HEK293 (cell line): ENCODE measurements around the gene MALAT1.

Experiments used
- GLI4 ChIP-seq: fragments of 450-650 bp; formaldehyde crosslinking; IDR thresholded peaks from 2 replicates; pipeline ENCODE4 v1.5.1; 2016; ENCODE audit warnings: missing biosample characterization, missing genetic modification characterization
- KLF16 ChIP-seq: fragments of 450-650 bp; formaldehyde crosslinking; IDR thresholded peaks from 2 replicates; pipeline ENCODE4 v1.5.1; 2017; ENCODE audit warnings: missing biosample characterization, missing genetic modification characterization
- REPIN1 ChIP-seq: fragments of 450-650 bp; formaldehyde crosslinking; IDR thresholded peaks from 2 replicates; pipeline ENCODE4 v1.5.1; 2017; ENCODE audit warnings: missing biosample characterization, missing genetic modification characterization, low read depth
- SP2 ChIP-seq: fragments of 450-650 bp; formaldehyde crosslinking; IDR thresholded peaks from 2 replicates; pipeline ENCODE4 v1.5.1; 2016; ENCODE audit warnings: missing biosample characterization, missing genetic modification characterization
- WT1 ChIP-seq: fragments of 450-650 bp; formaldehyde crosslinking; IDR thresholded peaks from 2 replicates; pipeline ENCODE4 v1.5.1; 2016; ENCODE audit warnings: missing biosample characterization, missing genetic modification characterization
- ZBTB1 ChIP-seq: fragments of 450-650 bp; formaldehyde crosslinking; IDR thresholded peaks from 2 replicates; pipeline ENCODE4 v1.5.1; 2016; ENCODE audit warnings: missing biosample characterization, missing genetic modification characterization
- ZFP41 ChIP-seq: fragments of 450-650 bp; formaldehyde crosslinking; IDR thresholded peaks from 2 replicates; pipeline ENCODE4 v1.5.1; 2016; ENCODE audit warnings: missing biosample characterization, missing genetic modification characterization, borderline replicate concordance
- ZNF221 ChIP-seq: fragments of 450-650 bp; formaldehyde crosslinking; IDR thresholded peaks from 2 replicates; pipeline ENCODE4 v1.5.1; 2017; ENCODE audit warnings: missing biosample characterization, missing genetic modification characterization, borderline replicate concordance
- ZNF350 ChIP-seq: fragments of 450-650 bp; formaldehyde crosslinking; IDR thresholded peaks from 2 replicates; pipeline ENCODE4 v1.5.0; 2017; ENCODE audit warnings: missing biosample characterization, mild to moderate bottlenecking, missing genetic modification characterization
- ZNF423 ChIP-seq: fragments of 450-650 bp; formaldehyde crosslinking; IDR thresholded peaks from 2 replicates; pipeline ENCODE4 v1.5.1; 2016; ENCODE audit warnings: missing biosample characterization, missing genetic modification characterization
- ZNF521 ChIP-seq: fragments of 450-650 bp; formaldehyde crosslinking; IDR thresholded peaks from 2 replicates; pipeline ENCODE4 v1.5.1; 2017; ENCODE audit warnings: missing biosample characterization, mild to moderate bottlenecking, missing genetic modification characterization
- ZNF626 ChIP-seq: fragments of 450-650 bp; sonication (Bioruptor Pico); formaldehyde crosslinking; IDR thresholded peaks from 2 replicates; pipeline ENCODE4 v1.5.1; 2018; ENCODE audit warnings: missing biosample characterization, missing genetic modification characterization, inconsistent platforms
- ZNF658 ChIP-seq: fragments of 450-650 bp; formaldehyde crosslinking; IDR thresholded peaks from 2 replicates; pipeline ENCODE4; 2016; ENCODE audit warnings: missing biosample characterization, missing genetic modification characterization
- ZNF76 ChIP-seq: fragments of 450-650 bp; formaldehyde crosslinking; IDR thresholded peaks from 2 replicates; pipeline ENCODE4; 2016; ENCODE audit warnings: low read depth, missing biosample characterization, missing genetic modification characterization, borderline replicate concordance
- ZNF785 ChIP-seq: fragments of 450-650 bp; formaldehyde crosslinking; IDR thresholded peaks from 2 replicates; pipeline ENCODE4 v1.5.1; 2016; ENCODE audit warnings: missing biosample characterization, missing genetic modification characterization
- TF ChIP-seq, protein P1 (sequence below): fragments of 450-650 bp; formaldehyde crosslinking; IDR thresholded peaks from 2 replicates; pipeline ENCODE4 v1.5.1; 2016; ENCODE audit warnings: missing biosample characterization, missing genetic modification characterization
- TF ChIP-seq, protein P2 (sequence below): fragments of 450-650 bp; formaldehyde crosslinking; IDR thresholded peaks from 2 replicates; pipeline ENCODE4; 2016; ENCODE audit warnings: missing biosample characterization, missing genetic modification characterization
- TF ChIP-seq, protein P3 (sequence below): fragments of 450-650 bp; formaldehyde crosslinking; IDR thresholded peaks from 2 replicates; pipeline ENCODE4 v1.5.1; 2016; ENCODE audit warnings: missing biosample characterization, missing genetic modification characterization
- TF ChIP-seq, protein P4 (sequence below): fragments of 450-650 bp; formaldehyde crosslinking; IDR thresholded peaks from 2 replicates; pipeline ENCODE4 v1.5.1; 2016; ENCODE audit warnings: missing biosample characterization, missing genetic modification characterization
- TF ChIP-seq, protein P5 (sequence below): fragments of 450-650 bp; formaldehyde crosslinking; IDR thresholded peaks from 2 replicates; pipeline ENCODE4 v1.5.1; 2017; ENCODE audit warnings: missing biosample characterization, missing genetic modification characterization
- TF ChIP-seq, protein P6 (sequence below): fragments of 450-650 bp; formaldehyde crosslinking; conservative IDR thresholded peaks from 2 replicates; pipeline ENCODE4 v1.5.1; 2016; ENCODE audit warnings: low read depth, missing biosample characterization, missing genetic modification characterization
- TF ChIP-seq, protein P7 (sequence below): fragments of 450-650 bp; formaldehyde crosslinking; IDR thresholded peaks from 2 replicates; pipeline ENCODE4 v1.5.1; 2016; ENCODE audit warnings: missing biosample characterization, missing genetic modification characterization

Gene MALAT1

DNA sequence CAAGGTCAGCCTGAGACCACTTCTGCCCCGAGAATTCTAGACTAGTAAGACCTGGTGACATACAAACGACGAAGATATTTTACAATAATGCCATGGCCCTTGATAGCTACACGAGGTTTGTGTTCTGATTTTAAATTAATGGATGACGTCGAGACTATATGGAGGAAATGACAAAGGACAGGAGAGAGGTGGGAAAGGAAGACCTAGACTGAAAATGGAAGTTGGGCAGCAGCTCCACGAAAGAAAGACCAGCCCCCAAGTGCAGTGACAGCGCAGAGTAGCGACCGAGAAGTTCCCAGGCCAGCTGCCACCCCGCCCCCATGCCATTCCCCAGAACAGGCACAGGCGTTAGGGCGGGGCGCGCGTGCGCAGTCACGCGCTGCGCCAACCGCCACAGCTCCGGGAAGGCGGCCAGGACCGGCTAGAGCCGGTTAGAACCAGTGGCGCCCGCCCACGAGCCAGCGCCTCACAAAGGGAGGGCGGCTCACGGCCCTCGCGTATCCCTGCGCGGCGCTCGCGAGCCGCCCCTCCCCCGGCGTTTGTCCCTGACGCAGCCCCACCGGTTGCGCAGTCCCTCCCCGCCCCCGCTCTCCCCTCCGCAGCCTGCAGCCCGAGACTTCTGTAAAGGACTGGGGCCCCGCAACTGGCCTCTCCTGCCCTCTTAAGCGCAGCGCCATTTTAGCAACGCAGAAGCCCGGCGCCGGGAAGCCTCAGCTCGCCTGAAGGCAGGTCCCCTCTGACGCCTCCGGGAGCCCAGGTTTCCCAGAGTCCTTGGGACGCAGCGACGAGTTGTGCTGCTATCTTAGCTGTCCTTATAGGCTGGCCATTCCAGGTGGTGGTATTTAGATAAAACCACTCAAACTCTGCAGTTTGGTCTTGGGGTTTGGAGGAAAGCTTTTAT lies 1.5 kb upstream of the MALAT1 start (continued):
- TF ChIP-seq, protein P1, sequence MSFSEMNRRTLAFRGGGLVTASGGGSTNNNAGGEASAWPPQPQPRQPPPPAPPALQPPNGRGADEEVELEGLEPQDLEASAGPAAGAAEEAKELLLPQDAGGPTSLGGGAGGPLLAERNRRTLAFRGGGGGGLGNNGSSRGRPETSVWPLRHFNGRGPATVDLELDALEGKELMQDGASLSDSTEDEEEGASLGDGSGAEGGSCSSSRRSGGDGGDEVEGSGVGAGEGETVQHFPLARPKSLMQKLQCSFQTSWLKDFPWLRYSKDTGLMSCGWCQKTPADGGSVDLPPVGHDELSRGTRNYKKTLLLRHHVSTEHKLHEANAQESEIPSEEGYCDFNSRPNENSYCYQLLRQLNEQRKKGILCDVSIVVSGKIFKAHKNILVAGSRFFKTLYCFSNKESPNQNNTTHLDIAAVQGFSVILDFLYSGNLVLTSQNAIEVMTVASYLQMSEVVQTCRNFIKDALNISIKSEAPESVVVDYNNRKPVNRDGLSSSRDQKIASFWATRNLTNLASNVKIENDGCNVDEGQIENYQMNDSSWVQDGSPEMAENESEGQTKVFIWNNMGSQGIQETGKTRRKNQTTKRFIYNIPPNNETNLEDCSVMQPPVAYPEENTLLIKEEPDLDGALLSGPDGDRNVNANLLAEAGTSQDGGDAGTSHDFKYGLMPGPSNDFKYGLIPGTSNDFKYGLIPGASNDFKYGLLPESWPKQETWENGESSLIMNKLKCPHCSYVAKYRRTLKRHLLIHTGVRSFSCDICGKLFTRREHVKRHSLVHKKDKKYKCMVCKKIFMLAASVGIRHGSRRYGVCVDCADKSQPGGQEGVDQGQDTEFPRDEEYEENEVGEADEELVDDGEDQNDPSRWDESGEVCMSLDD (tag by site-specific recombination): peak; percentile 73; the same call in 1 of the 2 replicates
- TF ChIP-seq WT1 (tag by site-specific recombination): peak; percentile 79
- TF ChIP-seq ZBTB1: peak; percentile 86
- TF ChIP-seq, protein P2, sequence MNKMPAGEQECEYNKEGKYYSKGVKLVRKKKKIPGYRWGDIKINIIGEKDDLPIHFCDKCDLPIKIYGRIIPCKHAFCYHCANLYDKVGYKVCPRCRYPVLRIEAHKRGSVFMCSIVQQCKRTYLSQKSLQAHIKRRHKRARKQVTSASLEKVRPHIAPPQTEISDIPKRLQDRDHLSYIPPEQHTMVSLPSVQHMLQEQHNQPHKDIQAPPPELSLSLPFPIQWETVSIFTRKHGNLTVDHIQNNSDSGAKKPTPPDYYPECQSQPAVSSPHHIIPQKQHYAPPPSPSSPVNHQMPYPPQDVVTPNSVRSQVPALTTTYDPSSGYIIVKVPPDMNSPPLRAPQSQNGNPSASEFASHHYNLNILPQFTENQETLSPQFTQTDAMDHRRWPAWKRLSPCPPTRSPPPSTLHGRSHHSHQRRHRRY (tag by site-specific recombination): no peak
- TF ChIP-seq ZNF76 (tag by site-specific recombination): peak; percentile 44; the same call in 1 of the 2 replicates
- TF ChIP-seq, protein P3, sequence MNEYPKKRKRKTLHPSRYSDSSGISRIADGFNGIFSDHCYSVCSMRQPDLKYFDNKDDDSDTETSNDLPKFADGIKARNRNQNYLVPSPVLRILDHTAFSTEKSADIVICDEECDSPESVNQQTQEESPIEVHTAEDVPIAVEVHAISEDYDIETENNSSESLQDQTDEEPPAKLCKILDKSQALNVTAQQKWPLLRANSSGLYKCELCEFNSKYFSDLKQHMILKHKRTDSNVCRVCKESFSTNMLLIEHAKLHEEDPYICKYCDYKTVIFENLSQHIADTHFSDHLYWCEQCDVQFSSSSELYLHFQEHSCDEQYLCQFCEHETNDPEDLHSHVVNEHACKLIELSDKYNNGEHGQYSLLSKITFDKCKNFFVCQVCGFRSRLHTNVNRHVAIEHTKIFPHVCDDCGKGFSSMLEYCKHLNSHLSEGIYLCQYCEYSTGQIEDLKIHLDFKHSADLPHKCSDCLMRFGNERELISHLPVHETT (tag by site-specific recombination): no peak
- peak; percentile 52; the same call in 1 of the 2 replicates for TF ChIP-seq KLF16 (tag by site-specific recombination)
- no peak for TF ChIP-seq ZNF221 (tag by site-specific recombination)
- TF ChIP-seq REPIN1: no peak
- TF ChIP-seq, protein P4, sequence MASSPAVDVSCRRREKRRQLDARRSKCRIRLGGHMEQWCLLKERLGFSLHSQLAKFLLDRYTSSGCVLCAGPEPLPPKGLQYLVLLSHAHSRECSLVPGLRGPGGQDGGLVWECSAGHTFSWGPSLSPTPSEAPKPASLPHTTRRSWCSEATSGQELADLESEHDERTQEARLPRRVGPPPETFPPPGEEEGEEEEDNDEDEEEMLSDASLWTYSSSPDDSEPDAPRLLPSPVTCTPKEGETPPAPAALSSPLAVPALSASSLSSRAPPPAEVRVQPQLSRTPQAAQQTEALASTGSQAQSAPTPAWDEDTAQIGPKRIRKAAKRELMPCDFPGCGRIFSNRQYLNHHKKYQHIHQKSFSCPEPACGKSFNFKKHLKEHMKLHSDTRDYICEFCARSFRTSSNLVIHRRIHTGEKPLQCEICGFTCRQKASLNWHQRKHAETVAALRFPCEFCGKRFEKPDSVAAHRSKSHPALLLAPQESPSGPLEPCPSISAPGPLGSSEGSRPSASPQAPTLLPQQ (tag by site-specific recombination): peak; percentile 92
- 0 out of 2 replicates have a peak, but pooled peaks have one; percentile 36 for TF ChIP-seq ZNF423
- TF ChIP-seq, protein P5, sequence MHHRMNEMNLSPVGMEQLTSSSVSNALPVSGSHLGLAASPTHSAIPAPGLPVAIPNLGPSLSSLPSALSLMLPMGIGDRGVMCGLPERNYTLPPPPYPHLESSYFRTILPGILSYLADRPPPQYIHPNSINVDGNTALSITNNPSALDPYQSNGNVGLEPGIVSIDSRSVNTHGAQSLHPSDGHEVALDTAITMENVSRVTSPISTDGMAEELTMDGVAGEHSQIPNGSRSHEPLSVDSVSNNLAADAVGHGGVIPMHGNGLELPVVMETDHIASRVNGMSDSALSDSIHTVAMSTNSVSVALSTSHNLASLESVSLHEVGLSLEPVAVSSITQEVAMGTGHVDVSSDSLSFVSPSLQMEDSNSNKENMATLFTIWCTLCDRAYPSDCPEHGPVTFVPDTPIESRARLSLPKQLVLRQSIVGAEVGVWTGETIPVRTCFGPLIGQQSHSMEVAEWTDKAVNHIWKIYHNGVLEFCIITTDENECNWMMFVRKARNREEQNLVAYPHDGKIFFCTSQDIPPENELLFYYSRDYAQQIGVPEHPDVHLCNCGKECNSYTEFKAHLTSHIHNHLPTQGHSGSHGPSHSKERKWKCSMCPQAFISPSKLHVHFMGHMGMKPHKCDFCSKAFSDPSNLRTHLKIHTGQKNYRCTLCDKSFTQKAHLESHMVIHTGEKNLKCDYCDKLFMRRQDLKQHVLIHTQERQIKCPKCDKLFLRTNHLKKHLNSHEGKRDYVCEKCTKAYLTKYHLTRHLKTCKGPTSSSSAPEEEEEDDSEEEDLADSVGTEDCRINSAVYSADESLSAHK (tag by site-specific recombination): no peak
- TF ChIP-seq ZFP41 (tag by site-specific recombination): no peak
- TF ChIP-seq, protein P6, sequence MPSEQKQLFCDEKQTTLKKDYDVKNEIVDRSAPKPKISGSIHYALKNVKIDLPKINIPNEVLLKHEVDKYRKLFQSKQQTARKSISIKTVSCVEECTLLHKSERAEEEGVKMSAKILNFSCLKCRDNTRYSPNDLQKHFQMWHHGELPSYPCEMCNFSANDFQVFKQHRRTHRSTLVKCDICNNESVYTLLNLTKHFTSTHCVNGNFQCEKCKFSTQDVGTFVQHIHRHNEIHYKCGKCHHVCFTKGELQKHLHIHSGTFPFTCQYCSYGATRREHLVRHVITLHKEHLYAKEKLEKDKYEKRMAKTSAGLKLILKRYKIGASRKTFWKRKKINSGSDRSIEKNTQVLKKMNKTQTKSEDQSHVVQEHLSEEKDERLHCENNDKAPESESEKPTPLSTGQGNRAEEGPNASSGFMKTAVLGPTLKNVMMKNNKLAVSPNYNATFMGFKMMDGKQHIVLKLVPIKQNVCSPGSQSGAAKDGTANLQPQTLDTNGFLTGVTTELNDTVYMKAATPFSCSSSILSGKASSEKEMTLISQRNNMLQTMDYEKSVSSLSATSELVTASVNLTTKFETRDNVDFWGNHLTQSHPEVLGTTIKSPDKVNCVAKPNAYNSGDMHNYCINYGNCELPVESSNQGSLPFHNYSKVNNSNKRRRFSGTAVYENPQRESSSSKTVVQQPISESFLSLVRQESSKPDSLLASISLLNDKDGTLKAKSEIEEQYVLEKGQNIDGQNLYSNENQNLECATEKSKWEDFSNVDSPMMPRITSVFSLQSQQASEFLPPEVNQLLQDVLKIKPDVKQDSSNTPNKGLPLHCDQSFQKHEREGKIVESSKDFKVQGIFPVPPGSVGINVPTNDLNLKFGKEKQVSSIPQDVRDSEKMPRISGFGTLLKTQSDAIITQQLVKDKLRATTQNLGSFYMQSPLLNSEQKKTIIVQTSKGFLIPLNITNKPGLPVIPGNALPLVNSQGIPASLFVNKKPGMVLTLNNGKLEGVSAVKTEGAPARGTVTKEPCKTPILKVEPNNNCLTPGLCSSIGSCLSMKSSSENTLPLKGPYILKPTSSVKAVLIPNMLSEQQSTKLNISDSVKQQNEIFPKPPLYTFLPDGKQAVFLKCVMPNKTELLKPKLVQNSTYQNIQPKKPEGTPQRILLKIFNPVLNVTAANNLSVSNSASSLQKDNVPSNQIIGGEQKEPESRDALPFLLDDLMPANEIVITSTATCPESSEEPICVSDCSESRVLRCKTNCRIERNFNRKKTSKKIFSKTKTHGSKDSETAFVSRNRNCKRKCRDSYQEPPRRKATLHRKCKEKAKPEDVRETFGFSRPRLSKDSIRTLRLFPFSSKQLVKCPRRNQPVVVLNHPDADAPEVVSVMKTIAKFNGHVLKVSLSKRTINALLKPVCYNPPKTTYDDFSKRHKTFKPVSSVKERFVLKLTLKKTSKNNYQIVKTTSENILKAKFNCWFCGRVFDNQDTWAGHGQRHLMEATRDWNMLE: no peak
- no peak for TF ChIP-seq ZNF350 (tag by site-specific recombination)
- peak; percentile 90 for TF ChIP-seq SP2 (tag by site-specific recombination)
- TF ChIP-seq ZNF521: no peak
- TF ChIP-seq ZNF658 (tag by site-specific recombination): no peak
- TF ChIP-seq GLI4 (tag by site-specific recombination): no peak
- TF ChIP-seq ZNF626 (tag by site-specific recombination): no peak
- no peak for TF ChIP-seq ZNF785
- TF ChIP-seq, protein P7, sequence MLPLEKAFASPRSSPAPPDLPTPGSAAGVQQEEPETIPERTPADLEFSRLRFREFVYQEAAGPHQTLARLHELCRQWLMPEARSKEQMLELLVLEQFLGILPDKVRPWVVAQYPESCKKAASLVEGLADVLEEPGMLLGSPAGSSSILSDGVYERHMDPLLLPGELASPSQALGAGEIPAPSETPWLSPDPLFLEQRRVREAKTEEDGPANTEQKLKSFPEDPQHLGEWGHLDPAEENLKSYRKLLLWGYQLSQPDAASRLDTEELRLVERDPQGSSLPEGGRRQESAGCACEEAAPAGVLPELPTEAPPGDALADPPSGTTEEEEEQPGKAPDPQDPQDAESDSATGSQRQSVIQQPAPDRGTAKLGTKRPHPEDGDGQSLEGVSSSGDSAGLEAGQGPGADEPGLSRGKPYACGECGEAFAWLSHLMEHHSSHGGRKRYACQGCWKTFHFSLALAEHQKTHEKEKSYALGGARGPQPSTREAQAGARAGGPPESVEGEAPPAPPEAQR (tag by site-specific recombination): no peak
